Stimulated activated CD8-positive, alpha-beta memory T cell treated with anti-CD3 and anti-CD28 coated beads, Interleukin-12 subunit alpha, Interleukin-12 subunit beta, amount 100 ng/mL, for 4 hours (primary cell): ENCODE data around the gene SLC22A3.
"Not testable (repeated sequence)": the region's sequence is repeated elsewhere in the genome, so short reads cannot be mapped to it uniquely, and the experiment has no call there.

Experiments used
- DNase-seq: peaks from one replicate; pipeline ENCODE4 v3.0.0-alpha.2; 2020; ENCODE audit warnings: low read depth

The SLC22A3 gene

DNA sequence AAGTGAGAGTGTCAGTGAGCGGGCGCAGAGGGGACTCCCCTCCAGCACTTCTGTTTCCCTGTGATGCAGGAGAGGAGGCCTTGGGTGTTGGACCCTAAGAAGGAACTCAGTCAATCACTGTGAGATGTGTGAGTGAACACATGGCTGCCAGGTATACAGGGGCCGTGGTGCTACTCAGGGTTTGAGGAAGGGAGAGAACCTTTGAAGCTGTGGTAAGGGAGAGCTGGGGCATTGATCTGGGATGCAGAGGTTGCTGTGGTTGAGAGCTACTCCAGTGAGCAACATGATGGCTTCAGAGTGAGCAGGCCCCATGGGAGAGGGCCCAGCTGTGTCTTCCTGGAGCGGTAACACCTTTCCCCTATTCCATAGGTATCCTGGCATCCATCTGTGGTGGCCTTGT, 99.2 kb downstream of the SLC22A3 start:
- no peak for DNase-seq

DNA sequence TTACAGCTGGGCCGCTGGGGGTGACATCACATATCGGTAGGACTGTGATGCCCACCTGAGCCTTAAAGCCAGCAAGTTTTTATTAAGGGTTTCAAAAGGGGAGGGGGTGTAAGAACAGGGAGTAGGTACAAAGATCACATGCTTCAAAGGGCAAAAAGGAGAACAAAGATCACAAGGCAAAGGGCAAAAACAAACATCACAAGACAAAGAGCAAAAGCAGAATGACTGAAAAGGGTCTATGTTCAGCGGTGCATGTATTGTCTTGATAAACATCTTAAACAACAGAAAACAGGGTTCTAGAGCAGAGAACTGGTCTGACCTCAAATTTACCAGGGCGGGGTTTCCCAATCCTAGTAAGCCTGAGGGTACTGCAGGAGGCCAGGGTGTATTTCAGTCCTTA, 101.6 kb downstream of the SLC22A3 start:
- not testable (repeated sequence) for DNase-seq

DNA sequence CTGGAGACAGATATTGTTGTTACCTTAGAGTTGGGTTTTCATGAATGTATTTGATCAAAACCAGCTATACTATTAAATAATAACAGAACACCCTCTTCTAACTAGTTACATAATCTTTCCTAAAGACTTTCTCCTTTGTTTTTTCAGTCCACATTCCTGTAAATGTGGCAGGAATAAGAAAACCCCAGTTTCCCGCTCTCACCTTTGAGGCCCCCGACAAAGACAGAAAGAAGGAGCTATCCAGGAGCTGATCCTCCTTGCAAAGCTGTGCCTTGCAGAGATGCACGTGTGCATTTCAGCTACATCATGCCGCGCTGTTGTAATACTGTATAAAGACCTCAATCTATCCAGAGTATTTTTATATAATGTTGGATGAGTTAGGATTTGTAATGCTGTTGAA, 102.7 kb downstream of the SLC22A3 start:
- DNase-seq = no peak

DNA sequence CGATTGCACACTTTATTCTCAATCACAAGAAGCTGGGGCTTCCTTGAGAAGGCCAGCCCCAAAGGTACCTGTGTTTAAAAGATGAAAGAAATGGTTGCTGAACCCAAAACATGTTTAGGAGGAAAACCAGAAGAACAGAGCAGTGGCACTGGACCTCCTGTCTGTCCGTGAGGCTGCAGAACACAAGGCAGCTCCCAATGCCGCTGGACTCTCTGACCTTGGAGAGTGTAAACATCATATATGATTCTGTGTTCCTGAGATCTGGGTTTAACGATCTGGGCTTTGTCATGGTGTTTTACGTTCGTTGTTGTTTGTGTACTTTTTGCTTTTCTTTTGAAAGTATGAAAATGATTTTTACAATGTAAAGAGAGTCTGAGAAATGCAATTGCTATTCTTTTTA, 106.1 kb downstream of the SLC22A3 start:
- no peak for DNase-seq

DNA sequence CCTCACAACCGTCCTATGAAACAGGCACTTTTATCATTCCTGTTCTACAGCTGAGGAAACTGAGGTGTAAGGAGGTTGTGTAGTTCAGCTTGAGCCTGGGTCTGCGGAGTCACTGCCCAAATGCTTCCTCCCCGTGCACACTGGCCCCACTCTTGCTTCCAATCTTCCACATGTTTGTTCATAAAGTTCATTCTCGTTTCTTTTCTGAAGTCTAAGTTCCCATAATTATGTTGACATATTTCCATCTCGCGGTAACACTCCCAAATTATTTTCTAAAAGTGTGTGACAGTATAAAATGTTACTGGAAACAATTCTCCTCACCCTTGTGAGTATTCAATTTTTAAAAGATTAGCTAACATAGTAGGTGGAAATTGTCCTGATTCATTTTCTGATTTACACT, 106.9 kb downstream of the SLC22A3 start:
- DNase-seq = no peak

DNA sequence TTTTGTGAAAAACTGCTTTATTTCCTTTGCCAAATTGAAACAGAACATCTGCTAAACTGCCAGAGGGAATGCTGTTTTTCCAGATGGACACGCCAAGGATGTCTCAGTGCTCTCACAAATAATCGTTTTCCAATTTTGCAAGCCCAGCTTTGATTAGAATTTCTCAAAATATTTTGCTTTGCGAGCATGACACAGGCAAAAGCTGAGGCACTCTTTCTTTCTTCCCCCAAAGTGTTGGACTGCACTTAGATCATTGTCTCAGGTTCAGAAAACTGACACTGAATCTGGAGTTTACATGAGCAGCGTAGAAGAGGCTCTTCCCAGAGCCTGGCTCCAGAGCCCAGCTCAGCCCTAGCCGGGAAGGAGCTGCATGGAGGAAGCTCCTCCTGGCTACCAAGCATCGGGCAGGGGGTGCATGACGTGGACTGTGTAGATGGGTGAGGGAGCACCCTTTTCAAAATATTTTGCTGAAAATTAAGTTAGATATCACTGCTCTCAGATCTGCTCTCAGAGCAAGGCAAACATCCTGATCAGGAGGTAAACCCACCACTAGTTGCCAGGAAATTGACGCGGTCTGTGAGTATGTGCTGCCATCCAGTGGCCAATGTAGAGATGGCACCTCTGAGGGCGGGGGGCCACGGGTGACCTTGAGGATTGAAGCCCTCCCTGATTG, 107.5 kb downstream of the SLC22A3 start:
- peak; percentile 49 for DNase-seq

DNA sequence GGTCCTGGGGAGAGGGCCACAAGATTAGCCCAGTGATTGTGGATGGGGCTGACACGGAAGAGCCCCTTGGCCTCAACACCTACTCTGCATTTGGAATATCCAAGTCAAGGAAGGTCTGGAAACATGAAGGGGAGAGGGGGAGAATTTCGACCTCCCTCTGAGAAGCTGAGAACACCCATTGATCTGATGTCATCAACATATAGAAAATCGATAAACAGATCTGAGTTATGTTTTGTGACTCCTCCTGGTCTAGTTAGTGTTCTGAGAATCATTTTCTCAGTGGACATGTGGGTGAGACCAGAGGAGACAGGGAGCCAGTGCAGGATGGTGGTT, 108.0 kb downstream of the SLC22A3 start:
- DNase-seq = no peak

DNA sequence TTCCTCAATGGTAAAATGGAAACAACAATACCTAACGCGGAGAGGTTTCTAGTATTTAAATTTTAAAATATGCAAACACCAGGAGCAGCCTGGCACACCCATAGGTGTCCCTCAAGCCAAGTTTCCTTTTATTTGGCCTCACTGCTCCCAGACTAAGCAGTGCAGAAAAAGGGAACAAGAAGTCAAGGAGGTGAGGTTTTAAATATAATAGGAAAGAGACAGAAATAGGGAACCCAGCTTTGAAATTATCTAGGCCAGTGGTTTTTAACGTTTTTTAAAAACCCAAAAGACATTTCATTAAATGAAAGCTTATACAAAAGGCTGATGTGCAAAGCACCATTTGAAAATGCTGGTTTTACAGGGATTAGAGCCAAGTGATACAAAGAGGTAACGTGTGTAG, 109.6 kb downstream of the SLC22A3 start:
- no peak for DNase-seq

DNA sequence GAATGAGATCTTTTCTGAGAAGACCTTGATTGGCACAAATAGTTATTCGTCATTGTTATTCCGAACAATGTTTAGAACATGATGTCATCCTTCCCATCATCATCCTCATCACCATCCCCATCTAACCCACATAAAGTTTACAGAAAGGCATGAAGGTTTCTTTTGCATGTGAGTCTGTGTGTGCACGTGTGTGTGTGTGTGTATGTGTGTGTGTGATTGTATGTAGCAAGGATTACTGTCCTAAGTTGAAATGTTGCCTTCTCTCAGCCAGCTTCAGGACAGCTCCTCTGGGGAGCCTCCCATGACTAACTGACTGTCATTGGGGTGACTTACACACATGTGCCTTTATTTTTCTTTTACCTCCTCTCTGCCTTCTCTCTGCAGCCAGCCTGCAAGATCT, 113.5 kb downstream of the SLC22A3 start:
- DNase-seq = no peak

DNA sequence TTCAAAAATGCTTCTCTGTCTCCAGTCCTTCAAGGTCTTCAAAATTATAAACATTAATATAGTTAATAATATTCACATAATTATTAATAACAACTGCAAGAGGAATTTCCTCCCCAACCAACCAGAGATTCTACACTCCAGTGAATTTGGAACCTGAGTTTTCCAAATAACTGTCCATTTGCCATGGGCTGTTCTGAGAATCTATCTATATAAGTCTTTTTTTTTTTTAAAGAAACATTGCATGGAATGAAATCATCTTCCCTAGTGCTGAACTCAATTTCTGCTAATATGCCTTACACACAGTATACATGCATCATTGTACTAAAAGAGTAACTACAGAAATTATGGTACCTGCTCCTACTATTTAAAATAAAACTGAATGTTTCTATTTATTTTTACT, 113.9 kb downstream of the SLC22A3 start:
- DNase-seq = no peak

DNA sequence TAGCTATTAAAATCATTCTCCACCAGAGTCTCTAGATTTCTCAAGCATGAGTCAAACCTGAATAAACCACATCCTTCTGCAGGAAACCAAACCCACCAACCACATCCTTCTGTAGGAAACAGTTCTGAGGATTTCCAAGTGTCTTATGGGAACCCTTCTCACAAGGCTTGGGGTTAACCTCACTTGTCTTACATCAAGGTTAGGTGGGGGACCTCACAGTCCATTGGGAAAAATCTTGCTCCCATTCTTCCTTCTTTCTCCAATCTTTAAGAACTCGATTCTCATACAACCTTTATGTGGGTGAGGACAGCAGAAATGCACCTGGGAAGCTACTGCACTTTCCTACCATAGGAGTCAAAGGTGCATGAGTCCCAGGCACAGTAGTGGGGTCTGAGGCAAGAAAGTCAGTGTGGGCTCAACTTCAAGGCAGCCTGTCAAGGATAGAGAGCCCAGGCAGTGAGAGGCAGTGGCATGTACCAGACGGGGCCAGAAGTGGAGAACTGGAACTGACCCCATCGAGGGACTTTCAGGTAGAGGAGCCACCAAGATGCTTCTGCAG, 114.5 kb downstream of the SLC22A3 start:
- peak; percentile 10 for DNase-seq

DNA sequence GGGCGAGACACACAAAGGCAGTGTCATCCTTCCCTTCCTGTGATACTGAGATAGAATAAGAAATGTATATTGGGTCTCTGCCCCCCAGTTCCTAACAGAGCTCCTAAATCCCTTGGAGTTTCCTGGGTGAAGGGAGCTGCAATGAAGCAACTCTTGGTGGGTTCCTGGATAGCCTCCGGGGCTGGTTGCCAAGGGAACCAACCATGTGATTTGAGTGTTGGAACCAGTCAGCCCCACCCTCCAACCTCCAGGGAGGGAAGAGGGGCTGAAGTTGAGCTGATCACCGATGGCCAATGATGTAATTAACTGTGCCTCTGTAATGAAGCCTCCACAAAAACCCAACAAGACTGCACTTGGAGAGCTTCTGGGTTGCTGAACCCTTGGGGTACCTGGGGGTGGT, 116.6 kb downstream of the SLC22A3 start:
- DNase-seq = no peak

DNA sequence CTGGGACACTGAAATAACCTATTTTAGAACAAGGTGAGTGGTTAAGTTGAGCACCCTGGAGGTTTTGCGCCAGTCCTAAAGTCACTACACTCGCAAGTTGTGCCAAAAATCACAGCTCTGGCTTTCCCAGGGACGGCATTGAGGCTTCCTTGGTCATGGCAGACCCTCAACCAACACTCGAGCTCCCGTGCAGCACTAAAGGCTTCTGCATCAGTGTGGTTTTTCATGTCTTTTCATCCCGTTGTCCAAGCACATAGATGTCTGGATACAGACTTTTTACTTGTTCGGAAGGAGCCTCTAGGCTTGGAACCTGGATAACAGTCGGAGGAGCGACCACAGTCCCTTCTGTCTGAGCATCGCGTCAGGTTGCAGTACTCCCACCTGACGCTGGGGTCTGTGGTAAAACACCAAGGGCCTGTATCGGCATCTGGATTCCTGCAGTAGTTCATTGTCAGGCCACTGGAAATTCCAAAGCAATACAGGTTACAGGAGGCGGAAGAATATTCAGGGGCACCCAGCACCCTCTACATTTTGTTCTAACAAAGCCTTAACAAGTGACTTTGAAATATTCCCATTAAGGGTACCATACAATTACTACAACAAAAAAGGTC, 119.2 kb downstream of the SLC22A3 start:
- not testable (repeated sequence) for DNase-seq

DNA sequence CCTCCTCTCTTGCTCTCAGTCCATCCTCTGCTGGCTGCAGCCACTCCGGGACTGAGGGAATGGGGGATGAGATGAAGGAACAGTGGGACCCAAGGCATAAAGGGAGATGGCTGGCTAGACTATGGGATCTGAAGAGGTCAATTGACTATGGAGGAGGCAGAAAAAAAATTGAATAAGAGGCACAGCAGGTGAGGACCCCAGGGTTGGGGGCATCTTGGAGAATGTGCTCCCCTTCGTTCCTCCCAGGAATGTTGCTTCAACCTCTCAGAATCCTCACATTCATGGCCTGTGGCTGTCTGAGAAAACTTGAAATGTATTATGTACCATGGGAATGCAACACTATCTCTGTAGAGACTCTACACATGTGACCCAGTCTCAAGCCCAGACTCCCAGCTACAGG, 121.0 kb downstream of the SLC22A3 start:
- DNase-seq = no peak

DNA sequence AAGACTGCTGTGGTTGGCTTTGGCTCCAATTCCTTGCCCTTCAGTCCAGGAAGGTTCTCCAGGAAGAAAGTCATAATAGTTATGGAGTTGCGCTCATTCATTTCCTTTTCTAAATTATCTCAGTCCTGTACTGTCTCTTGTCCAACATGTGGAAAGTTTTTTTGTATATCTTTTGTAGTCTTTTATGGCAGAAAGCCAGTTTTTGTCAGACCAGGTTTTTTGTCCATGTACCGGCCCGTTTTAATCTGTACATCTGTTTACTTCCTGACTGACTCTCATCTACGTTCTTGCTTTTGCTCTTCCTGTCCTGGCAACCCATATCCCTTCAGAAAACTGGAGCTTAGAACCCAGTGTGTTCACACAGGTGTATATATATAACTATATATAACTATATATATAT, 127.9 kb downstream of the SLC22A3 start:
- DNase-seq = not testable (repeated sequence)

DNA sequence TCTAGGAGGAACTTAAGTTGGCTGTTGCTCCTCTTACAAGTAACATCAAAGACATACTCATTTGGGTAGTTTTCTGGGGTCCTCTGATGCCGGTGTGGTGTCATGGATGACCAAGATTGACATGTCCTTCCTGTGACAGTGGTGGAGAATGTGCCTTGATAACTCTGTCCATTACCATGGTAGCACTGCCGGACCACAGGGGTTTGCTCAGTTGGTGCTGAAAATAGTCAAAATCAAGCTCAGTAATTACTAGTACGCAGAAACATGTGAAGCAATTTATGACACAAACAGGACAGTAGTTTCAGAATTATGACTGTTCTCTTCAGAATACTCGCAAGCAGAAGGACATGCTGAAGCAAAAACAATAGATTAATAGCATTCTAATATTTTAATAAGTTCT, 128.9 kb downstream of the SLC22A3 start:
- not testable (repeated sequence) for DNase-seq

DNA sequence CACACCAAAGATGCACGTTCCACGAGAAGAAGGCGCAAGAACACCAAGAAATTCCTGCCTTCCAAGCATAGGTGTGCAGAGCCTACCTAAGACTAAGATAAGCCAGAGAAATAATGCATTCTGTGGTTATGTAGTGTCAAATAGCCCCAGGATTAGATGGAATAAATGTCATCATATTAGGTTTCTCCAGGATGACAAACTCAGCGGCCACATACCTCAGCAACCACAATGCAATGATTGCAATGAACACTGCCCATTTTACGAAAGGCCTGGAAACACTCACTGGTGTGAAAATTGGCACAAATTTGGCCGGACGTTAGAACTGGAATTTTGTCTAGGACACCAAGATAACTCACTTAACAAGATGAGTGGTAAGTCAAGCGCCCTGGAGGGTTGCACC, 129.7 kb downstream of the SLC22A3 start:
- DNase-seq = no peak

DNA sequence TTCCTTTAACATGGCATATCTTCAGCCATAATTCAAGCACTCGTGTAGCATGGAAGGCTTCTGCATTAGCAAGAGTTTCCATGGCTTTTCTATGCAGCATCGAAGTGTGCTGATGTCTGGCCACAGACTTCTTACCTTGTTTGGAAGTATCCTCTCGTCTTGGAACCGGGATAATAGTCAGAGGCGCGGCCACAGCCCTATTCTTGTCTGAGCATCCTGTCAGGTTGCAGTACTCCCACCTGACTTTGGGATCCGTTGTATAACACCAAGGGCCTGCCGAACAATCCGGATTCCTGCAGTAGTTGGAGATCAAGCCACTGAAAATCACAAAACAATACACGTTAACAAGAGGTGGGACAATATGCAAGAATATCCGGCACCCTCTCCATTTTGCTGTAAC, 138.9 kb downstream of the SLC22A3 start:
- DNase-seq = no peak

DNA sequence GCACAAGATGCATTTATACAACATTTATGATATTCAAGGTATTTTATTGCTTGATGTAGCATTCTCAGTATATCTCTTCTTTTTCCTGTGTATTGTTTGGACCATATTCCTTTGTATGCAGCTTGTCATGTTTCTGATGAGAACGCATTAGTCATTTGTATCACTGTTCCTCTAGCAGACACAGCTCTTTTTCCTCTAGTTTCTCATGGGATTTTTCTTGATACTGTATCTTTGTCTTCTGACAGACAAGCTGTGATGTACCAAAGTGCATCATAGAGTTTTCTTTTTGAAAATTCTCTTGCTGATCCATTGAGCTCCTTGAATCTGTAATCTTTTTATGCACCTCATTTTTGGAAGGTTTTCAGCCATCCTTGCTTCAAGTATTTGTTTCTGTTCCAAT, 140.9 kb downstream of the SLC22A3 start:
- DNase-seq = no peak

DNA sequence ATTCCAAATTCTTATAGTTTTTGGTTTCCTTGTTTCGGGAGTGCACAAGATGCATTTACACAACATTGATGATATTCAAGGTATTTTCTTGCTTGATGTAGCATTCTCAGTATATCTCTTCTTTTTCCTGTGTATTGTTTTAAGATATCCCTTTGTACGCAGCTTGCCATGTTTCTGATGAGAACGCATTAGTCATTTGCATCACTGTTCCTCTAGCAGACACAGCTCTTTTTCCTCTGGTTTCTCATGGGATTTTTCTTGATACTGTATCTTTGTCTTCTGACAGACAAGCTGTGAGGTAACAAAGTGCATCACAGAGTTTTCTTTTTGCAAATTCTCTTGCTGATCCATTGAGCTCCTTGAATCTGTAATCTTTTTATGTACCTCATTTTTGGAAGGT, 146.4 kb downstream of the SLC22A3 start:
- DNase-seq = no peak

DNA sequence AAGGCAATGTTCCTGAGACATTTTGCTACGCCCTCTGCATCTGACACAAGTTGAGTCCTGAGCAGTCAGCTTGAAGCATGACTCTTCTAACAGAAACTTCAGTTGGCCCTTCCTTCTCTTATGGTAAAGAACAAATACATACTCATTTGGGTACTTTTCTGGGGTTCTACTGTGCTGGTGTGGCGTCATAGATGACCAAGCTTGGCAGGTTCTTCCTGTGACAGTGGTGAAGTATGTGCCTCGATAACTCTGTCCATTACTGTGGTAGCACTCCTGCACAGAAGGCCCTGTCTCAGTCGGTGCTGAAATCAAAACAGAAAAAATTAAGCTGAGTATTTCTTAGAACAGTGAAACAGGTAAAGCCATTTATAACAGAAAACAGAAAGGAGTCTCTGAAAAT, 152.5 kb downstream of the SLC22A3 start:
- DNase-seq = no peak
